ENCODE measurements around the gene CXCR4.

CXCR4 gene

GRCh38 chr2:136131484-136131960 is 13.6 kb upstream of the CXCR4 start:
- no peak for DNase-seq

DNA sequence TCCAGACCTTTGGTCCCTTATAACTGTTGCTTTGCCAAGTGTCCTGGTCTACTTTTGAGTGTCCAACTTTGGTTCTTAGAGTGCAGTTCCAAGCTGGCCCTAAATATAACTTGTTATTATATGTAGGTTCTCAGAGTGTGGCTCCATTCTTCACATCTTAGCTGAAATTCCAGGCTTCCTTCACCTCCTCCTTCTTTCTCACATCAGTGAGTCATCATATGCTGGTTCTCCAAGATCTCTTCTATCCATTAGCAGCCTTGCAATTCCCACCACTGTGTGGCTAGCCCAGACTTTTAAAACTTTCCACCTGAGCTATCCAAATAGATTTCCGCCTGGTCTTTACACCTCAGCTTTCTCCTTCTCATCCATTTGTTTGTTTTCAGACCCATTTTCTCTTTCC is 12.6 kb upstream of the CXCR4 start:
- DNase-seq: no peak

DNA sequence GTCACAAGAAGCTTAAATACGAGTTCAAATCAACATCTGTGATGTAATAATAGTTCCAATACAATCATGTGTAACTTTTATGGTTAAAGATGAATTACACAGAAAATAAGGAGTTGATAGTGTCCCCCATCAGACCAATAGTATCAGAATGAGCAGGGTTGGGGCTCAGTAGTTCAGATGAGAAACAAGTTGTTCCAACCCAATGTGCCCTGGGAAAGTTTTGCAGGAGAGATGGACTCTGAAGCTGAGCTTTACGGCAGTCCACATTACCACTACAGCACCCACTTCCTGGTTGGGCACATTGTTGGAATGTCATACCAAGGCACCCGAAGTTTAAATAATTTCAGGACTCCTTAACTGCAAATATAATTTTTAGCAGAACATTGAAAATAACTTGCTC is 12.1 kb upstream of the CXCR4 start:
- DNase-seq: no peak

DNA sequence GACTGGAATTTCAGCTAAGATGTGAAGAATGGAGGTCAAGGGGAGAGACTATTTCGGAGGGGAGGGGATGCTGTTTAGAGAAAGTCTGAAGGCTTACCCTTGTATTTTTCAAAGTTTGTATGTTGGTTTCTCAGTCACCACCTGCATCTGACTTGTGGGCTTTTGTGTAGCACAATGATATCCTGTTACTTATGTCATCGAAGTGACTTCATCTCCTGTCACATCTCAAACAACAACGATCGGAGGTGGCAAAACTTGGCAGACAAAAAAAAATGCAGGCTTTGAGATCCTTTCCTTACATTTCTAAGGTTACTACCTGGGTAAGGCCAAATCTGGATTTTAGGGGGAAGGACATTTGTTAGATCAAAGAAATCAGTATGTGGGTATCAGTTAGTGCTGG is 11.7 kb upstream of the CXCR4 start:
- no peak for DNase-seq

DNA sequence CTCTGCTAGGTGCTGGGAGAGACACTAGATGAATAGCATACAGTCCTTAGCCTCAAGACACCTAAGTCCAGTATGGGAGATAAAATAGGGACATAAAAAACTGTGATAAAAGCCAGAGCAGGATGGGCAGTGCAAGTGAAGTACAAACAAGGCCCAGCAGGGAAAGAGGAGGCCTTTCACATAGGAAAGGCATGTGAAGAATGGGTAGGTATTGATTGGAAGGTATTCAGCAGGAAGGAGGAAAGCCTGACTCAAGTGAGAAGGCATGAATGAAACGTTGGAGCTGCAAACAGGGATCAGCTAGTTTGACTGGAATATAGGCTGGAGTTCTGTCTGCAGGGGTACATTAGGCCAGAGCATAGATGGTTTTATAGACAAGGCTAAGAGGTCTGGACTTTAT is 11.0 kb upstream of the CXCR4 start:
- no peak for DNase-seq

DNA sequence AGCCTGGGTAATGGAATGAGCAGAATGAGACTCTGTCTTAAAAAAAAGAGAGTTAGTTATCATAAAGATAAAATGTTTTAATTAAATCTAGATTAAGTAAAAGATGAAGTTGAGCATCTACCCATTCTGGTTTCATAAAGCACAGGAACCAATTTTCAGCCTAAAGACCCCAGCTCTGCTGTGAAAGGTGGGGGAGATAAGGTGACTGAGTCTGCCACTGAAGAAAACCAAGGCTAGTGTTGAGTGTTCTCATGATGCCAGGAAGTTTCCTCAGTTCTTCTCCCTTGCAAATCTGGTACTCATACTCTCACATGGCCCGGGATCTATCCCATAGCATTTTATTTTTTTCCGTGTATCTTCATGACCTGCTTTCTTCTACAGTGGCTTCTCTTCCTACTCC is 10.4 kb upstream of the CXCR4 start:
- no peak for DNase-seq

GRCh38 chr2:136127356-136127755 is 9.4 kb upstream of the CXCR4 start:
- DNase-seq: no peak

DNA sequence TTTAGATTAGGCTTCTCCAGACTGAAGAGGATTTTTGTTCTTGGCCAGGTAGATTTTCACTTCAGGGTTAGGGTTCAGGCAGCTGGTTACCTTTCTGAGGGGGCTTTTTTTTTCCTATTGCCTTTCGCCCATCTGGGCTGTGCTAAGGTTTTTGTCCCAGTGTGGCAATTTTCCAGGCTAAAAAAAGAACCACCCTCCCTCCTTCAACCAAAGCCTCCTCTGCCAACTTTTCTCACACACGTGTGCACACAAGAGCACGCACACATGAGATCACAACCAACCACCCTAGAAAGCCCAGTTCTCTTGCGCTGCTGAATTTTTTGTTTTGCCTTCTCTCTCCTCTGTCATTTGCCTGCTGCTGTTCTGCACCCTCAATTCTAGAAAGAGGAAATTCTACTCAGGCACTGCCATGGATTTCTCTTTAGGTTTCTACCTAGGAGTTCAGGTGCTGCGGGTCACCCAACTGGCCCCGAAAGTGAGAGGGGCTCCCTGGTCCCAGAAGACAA is 8.5 kb upstream of the CXCR4 start:
- DNase-seq: no peak

DNA sequence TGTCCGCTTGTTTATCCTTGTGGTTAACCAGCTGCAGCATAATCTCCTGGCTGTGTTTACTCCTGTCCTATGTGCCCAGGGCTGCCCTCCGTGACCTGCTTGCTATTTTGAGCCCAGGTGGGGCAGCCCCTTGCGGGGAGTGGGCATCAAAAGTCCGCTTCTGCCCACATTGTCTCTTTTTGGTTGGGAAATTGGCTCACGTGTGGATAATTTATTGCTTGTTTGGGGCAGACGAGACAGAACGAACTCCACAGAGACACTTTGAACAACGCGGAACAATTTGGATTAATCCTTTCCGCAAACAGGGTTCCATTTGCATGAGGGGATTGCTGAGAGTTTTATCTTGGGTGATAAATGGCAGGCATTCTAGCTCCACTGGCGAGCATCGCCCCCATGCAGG is 8.1 kb upstream of the CXCR4 start:
- peak; percentile 50 to 68 for DNase-seq

DNA sequence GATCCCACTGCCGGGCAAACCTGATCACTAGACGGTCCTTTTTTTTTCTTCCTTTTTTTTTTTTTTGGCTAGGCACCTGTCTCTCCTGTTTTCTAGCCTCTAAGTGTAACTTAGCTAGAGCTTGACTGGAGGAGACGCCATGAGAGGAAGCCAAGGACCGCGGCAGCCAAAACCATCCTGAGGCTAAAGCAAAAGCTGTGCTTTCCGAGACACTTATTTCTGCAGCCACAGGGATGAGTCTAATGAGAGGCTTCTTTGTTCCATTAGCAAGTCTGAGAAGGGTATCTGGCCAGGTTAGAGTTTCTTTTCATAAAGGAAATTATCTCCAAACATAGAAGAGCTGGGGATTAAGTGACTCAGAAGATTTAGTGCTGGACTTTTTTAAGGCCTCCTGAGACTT is 7.3 kb upstream of the CXCR4 start:
- no peak for DNase-seq

GRCh38 chr2:136124805-136125204 is 6.9 kb upstream of the CXCR4 start:
- no peak for DNase-seq

- peak in 1 of 2 experiments; percentile 11 for DNase-seq
These were observed 4.7 kb upstream of the CXCR4 start for GRCh38 chr2:136122661-136123060.

GRCh38 chr2:136121204-136121910 is 3.4 kb upstream of the CXCR4 start:
- no peak for DNase-seq

DNA sequence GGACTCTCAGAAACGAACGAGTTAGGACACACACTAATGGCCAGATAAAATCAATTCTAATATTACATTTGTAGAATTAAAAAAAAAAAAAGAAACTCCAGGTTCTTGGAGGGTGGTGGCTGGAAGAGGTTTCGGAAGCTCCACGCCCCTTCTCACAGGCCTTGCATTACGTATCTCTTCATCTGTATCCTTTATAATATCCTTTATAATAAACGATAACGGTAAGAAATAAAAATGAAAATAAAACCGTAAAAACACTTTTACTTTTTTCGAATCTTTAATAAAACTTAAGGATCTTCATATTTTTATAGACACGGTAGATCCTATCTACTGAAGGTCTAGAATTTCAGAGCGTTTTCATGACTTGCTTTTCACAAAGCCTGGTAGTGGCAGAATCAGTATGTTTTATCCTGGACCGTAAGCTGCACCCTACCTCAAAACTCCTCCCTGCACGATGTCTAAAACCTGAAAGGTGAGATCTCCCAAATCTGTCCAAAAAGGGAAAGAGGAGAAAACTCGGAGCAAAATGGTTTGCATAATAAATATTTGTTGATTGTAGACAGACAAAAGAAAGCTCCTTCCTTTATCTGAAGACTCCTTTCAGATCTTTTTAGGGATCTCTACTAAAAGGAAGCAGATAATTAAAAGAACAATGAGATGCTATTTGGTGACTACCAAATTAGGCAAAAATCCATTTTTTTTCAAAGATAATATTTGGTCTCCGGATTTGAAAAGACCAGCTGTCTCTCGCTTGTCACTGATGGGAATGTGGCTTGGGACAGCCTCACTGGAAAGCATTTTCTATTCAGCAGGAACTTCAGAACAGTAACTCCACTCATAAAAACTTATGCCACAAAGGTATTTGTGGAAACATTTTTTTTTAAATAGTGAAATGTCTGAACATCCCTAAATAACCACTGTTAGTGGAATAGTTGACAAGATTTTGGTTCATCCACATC is 2.0 kb upstream of the CXCR4 start:
- DNase-seq: no peak

- peak; percentile 62 to 65 for DNase-seq
These were observed 1.1 kb upstream of the CXCR4 start for GRCh38 chr2:136118819-136119716.

DNA sequence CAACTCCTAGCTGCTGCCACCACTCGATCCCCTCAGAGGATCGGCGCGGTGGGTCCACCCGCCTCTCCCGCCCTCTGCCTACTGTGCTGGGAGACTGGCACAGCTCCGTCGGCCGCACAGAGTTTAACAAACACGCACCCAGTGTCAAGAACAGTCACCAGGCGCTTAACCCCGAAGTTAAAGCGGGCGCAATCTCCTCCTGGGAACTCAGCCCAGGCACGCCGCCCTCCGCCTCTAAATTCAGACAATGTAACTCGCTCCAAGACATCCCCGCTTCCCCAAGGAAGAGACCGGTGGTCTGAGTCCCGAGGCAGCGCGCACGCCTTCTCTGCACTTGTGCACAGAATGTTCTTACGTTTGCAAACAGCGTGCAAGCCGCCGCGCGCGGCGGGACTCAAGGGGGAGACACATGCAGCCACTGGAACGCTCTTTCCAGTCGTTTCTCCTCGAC is 533 bp downstream of the CXCR4 start:
- DNase-seq: peak; percentile 65 to 75

DNA sequence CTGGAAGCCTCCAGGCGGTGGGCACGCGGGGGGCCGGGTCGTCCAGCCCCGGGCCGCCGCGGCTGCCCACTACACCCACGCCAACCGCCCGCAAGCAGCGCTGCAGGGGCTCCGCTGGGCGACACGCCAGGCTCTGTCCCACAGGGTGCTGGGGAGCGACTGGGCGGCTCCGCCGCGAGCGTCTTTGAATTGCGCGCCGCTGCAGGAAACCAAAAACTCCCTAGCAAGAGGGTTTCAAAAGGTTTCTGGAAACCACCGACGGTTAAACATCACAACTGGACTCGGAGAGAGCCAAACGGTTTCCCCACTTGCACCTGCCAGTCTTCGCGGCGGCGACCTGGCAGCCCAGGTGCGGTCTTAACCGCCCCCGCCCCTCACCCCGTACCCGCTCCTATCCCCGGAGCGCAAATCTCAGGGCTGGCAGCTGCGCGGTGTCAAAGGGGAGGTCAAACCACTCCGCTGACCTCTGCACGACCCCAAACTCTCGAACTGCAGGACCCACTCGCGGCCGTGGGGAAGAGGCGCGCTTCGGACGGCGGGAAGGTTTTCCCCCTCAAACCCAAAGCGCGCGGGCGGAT is 1.0 kb downstream of the CXCR4 start:
- DNase-seq: peak in 1 of 2 experiments; percentile 71

DNA sequence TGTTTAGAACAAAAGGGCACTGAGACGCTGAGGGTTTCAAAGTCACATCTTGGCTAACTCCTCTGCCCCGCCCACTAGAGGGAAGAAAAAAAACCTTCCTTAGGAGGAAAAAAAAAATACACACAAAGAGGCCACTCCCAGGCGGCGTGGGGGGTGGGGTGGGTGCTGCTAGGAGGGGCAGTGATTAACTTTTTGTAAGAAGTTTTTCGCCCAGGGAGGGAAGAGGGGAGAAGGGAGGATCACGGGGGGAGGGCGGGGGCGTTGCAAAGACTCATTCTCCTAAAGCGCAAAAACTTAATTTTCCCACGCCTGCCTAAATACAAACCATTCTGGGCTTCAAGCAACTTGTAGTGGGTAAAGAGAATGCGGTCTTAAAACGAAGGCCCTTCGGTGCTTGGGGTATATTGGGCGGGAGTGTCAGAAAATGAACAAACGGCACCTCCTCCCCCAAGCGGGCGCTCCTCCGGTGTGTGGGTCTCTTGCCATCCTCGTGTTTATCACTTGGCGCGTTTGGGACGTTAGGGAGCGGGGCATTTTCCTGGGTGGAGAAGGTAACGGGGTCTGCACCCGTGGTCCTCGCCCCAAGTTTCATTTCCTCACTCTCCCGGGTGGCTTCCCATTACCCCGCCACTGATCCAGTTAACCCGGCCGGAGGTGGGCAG is 1.7 kb downstream of the CXCR4 start:
- peak in 1 of 2 experiments; percentile 31 for DNase-seq

- no peak for DNase-seq
These were observed 2.7 kb downstream of the CXCR4 start for GRCh38 chr2:136115183-136115761.

DNA sequence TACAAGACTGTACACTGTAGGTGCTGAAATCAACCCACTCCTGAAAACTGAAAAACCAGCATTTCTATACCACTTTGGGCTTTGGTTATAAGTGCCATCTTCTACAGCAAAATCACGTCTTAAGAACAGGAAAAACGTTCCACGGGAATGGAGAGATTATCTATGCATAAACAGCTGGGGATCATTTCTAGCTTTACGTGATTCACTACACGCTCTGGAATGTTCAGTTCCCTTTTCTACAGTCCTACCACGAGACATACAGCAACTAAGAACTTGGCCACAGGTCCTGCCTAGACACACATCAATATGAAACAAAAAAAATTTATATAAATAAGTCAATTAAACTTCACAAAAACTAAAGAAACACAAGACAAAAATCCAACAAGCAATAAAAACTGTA is 3.6 kb downstream of the CXCR4 start:
- no peak for DNase-seq
